Measurements from ENCODE around the gene SLC23A1.

SLC23A1 gene

GRCh38 chr5:139406963-139407362 lies 23.9 kb upstream of the SLC23A1 start:
- no peak for DNase-seq

- no peak for DNase-seq
These were observed 21.4 kb upstream of the SLC23A1 start for GRCh38 chr5:139404484-139404840.

GRCh38 chr5:139403787-139404483 lies 20.8 kb upstream of the SLC23A1 start, which contains the start of gene SPATA24:
Gene SPATA24, minus strand, starts transcription at chr5:139404089. Its CDS starts 29 bp downstream, at chr5:139404060.
- peak; percentile 97 to 98 for DNase-seq

- DNase-seq = no peak
These were observed 20.3 kb upstream of the SLC23A1 start for GRCh38 chr5:139403418-139403786.

GRCh38 chr5:139402561-139403158 lies 19.6 kb upstream of the SLC23A1 start:
- DNase-seq = no peak

GRCh38 chr5:139401546-139401945 lies 18.4 kb upstream of the SLC23A1 start:
- no peak for DNase-seq

GRCh38 chr5:139399501-139400121 lies 16.5 kb upstream of the SLC23A1 start:
- DNase-seq = no peak

GRCh38 chr5:139397921-139398320 lies 14.8 kb upstream of the SLC23A1 start:
- no peak for DNase-seq

GRCh38 chr5:139396691-139397090 lies 13.6 kb upstream of the SLC23A1 start:
- DNase-seq = no peak

- DNase-seq = no peak
These were observed 12.9 kb upstream of the SLC23A1 start for GRCh38 chr5:139395844-139396640.

- no peak for DNase-seq
These were observed 11.8 kb upstream of the SLC23A1 start, which contains the start of gene PROB1 for GRCh38 chr5:139394654-139395566. Gene PROB1, minus strand, starts transcription at chr5:139395104. Its CDS starts 23 bp downstream, at chr5:139395081.

GRCh38 chr5:139394123-139394653 lies 11.1 kb upstream of the SLC23A1 start:
- DNase-seq = no peak

GRCh38 chr5:139393497-139394122 lies 10.5 kb upstream of the SLC23A1 start:
- no peak for DNase-seq

GRCh38 chr5:139392678-139393496 lies 9.8 kb upstream of the SLC23A1 start:
- DNase-seq = peak; percentile 61 to 72

- no peak for DNase-seq
These were observed 9.2 kb upstream of the SLC23A1 start for GRCh38 chr5:139392324-139392677.

GRCh38 chr5:139391570-139392323 lies 8.7 kb upstream of the SLC23A1 start:
- DNase-seq = no peak

GRCh38 chr5:139390639-139391569 lies 7.8 kb upstream of the SLC23A1 start:
- no peak for DNase-seq

Measured in stimulated activated CD4-positive, alpha-beta T cell treated with anti-CD3 and anti-CD28 coated beads, Interleukin-4, amount 100 ng/mL, for 4 hours (primary cell).